ENCODE measurements around the gene ISOC2.

Gene ISOC2

GRCh38 chr19:55489711-55490477 lies 28.5 kb upstream of the ISOC2 start:
- DNase-seq = no peak

GRCh38 chr19:55488986-55489710 lies 27.7 kb upstream of the ISOC2 start:
- DNase-seq = no peak

- DNase-seq = no peak
Measured at GRCh38 chr19:55487924-55488687, 26.7 kb upstream of the ISOC2 start, which contains the start of gene SSC5D. Gene SSC5D, plus strand, starts transcription at chr19:55488436. Its CDS starts 154 bp downstream, at chr19:55488590.

- DNase-seq = no peak
Measured at GRCh38 chr19:55486971-55487923, 25.8 kb upstream of the ISOC2 start.

- no peak for DNase-seq
Measured at GRCh38 chr19:55486043-55486970, 24.9 kb upstream of the ISOC2 start.

- no peak for DNase-seq
Measured at GRCh38 chr19:55485439-55486011, 24.1 kb upstream of the ISOC2 start.

- peak; percentile 66 for DNase-seq
Measured at GRCh38 chr19:55484593-55485438, 23.4 kb upstream of the ISOC2 start, which contains the start of gene NAT14. Gene NAT14, plus strand, starts transcription at chr19:55485188. Its CDS starts 521 bp downstream, at chr19:55485709.

GRCh38 chr19:55483706-55484592 lies 22.5 kb upstream of the ISOC2 start:
- no peak for DNase-seq

GRCh38 chr19:55482967-55483705 lies 21.7 kb upstream of the ISOC2 start:
- no peak for DNase-seq

GRCh38 chr19:55482156-55482961 lies 20.9 kb upstream of the ISOC2 start:
- DNase-seq = no peak

- DNase-seq = no peak
Measured at GRCh38 chr19:55481794-55482155, 20.3 kb upstream of the ISOC2 start.

GRCh38 chr19:55481148-55481793 lies 19.8 kb upstream of the ISOC2 start:
- no peak for DNase-seq

- DNase-seq = no peak
Measured at GRCh38 chr19:55479451-55480230, 18.2 kb upstream of the ISOC2 start.

GRCh38 chr19:55479045-55479444 lies 17.6 kb upstream of the ISOC2 start:
- no peak for DNase-seq

- no peak for DNase-seq
Measured at GRCh38 chr19:55478364-55478763, 16.9 kb upstream of the ISOC2 start.

- no peak for DNase-seq
Measured at GRCh38 chr19:55477905-55478304, 16.5 kb upstream of the ISOC2 start.
